ENCODE data around the gene SLX1A. TPM values are rescaled to one million over a fixed set of nuclear protein-coding genes. Genes with fewer than 3 reads are reported as not detected.
"Not testable (repeated sequence)": the region's sequence is repeated elsewhere in the genome, so short reads cannot be mapped to it uniquely, and the experiment has no call there.

Gene SLX1A
- total and polyA plus RNA-seq, 2 experiments from 2014 or later = 61.6 to 85.1 TPM

DNA sequence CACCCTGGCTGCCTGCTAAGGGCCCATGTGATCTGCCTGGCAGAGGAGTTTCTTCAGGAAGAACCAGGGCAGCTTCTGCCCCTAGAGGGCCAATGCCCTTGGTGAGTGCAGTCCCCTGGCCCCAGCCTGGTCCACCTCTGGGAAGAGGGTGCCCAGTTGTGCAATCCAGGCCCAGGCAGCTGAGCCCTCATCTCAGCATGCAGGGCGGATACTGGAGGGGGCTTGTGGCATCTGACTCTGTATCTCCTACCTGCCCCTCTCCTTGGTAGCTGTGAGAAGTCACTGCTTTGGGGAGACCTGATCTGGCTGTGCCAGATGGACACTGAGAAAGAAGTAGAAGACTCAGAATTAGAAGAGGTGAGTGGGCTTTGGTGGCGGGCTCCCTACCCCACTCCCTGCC is 3.3 kb downstream of the SLX1A start:
- H3K27ac ChIP-seq; H3K4me3 ChIP-seq; H3K36me3 ChIP-seq; H3K27me3 ChIP-seq; H3K4me1 ChIP-seq (ENCODE audit: low read depth); H3K9me3 ChIP-seq (ENCODE audit: low read depth); DNase-seq (ENCODE audit: low read depth in 1 of 2, low spot score in 1 of 2): not testable (repeated sequence)

DNA sequence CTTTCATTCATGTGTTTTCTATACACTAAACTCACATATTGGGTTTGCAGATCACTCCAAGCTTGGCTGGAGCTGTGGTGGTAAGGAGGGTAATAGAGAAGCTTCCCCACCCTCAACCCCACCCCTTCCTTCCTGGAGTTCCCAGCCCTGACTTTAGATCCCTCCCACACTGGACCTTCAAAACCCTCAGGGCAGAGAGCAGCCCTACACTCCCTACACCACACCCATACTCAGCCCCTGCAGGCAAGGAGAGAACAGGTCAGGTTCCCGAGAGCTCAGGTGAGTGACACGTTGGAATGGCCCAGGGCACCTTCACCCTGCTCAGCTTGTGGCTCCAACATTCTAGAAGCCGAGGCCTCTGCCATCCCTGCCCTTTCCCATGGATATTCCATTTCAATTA is 5.4 kb downstream of the SLX1A start, which contains the start of gene SULT1A3:
TSS of gene SULT1A3 (plus strand) at position 207 of the 400 bp plus-strand sequence. CDS start 1,474 bp downstream, outside the sequence.
- not testable (repeated sequence) for H3K27ac ChIP-seq; H3K36me3 ChIP-seq; DNase-seq (ENCODE audit: low read depth in 1 of 2, low spot score in 1 of 2); H3K27me3 ChIP-seq; H3K4me3 ChIP-seq; H3K9me3 ChIP-seq (ENCODE audit: low read depth); H3K4me1 ChIP-seq (ENCODE audit: low read depth)

DNA sequence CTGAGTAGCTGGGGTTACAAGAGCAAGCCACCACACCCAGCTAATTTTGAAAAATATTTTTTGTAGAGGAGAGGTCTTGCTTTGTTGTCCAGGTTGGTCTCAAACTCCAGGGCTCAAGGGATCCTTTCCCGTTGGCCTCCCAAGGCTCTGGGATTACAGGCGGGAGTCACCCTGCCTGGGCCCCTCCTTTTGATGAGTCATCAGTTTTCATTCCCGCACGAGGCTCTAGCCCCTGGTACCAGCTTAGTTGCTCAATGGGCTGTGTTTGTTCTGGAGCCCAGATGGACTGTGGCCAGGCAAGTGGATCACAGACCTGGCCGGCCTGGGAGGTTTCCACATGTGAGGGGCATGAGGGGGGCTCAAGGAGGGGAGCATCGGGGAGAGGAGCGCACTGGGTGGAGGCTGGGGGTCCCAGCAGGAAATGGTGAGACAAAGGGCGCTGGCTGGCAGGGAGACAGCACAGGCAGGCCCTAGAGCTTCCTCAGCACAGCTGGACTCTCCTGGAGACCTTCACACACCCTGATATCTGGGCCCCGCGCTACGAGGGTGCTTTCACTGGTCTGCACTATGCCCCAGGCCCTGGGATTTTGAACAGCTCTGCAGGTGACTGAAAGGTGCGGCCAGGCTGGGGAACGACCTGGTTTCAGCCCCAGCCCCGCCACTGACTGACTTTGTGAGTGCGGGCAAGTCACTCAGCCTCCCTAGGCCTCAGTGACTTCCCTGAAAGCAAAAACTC is 6.1 kb downstream of the SLX1A start:
- not testable (repeated sequence) for H3K27ac ChIP-seq; H3K4me1 ChIP-seq (ENCODE audit: low read depth); H3K27me3 ChIP-seq; H3K4me3 ChIP-seq; H3K36me3 ChIP-seq; DNase-seq (ENCODE audit: low read depth in 1 of 2, low spot score in 1 of 2); H3K9me3 ChIP-seq (ENCODE audit: low read depth)

DNA sequence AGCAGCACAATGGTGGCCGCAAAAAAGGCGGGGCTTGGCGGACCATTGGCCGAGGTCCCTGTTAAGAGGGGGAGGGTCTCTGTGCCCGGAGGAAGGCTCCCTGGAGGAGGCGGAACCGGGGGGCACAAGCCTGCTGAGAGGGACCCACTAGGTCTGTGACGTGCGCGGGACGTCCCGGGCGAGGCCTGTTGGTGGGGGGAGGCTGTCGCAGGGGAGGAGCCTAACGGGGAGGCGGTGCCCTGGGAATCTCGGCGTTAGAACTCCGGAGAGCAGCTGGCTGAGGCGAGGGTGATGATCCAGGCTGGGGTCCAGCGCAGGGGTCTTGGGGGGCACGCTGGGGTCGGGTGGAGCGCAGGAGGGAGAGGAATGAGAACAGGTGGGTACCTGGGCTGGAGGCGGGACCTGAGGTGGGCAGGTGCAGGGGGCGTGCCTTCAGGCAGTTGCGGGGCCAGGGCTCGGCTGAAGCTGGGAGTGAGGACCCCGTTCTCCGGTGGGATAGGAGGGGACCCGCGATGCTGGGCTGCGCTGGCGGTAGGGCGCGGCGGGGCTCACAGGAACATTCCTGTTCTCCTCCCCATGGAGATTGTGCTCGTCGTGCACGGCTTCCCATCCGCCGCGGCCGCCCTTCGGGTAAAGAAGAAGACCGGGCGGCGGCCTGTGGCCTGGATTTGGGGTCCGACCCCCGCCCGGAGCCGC is 12.0 kb downstream of the SLX1A start:
- not testable (repeated sequence) for DNase-seq (ENCODE audit: low read depth in 1 of 2, low spot score in 1 of 2)

DNA sequence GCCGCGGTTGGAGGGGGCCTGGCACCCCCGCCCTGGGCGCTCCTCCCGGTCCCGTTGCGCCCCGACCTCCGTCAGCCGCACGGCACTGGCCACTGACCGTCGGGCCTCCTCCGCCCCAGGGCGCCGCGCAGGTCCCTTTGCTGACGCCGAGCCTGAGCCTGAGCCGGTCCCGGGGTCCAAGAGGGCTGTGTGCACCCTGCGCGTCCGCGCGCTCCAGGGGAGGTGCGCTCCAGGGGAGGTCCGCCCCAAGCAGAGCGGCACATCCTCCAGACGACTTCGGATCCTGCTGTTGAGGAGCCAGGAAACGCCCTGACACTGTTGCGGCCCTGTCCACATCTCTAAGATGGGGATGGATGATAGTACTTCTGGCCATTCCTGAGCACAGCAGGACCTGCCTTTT is 12.6 kb downstream of the SLX1A start:
- not testable (repeated sequence) for H3K27ac ChIP-seq; H3K27me3 ChIP-seq; H3K4me1 ChIP-seq (ENCODE audit: low read depth); H3K36me3 ChIP-seq; H3K9me3 ChIP-seq (ENCODE audit: low read depth); DNase-seq (ENCODE audit: low read depth in 1 of 2, low spot score in 1 of 2); H3K4me3 ChIP-seq

More for the DNA sequence above, 12.0 kb downstream of the SLX1A start:
- H3K27ac ChIP-seq; H3K4me3 ChIP-seq; H3K9me3 ChIP-seq (ENCODE audit: low read depth); H3K27me3 ChIP-seq; H3K36me3 ChIP-seq; H3K4me1 ChIP-seq (ENCODE audit: low read depth): not testable (repeated sequence)

DNA sequence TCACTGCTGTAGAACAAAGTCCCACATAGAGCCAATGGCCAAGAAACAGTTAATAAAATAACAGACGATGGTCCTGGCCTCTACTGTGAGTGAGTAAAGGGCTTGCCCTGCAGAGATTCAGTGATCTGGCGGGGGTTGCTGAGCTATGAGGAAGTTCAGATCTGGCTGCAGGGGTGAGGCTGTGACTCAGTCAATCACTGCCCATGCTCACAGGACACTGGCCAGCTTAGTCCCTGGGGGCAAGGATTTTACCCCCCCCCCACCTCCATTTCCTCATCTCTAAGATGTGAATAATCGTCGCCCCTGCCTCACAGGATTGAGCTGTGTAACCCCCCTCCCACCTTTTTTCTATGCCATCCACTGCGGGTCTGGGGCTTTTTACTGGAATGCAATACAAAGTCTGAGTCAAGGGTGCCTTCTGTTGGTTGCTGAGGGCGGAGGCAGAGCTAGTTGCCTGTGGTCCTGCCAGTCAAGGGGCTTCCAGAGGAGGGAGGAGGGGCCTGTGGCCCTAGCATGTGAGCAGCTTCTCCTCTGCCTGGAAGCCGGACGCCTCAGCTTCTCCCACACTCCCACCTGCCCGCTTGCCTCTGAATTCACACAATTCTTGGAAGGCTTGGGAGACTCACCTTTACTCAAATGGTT is 13.5 kb downstream of the SLX1A start:
- not testable (repeated sequence) for H3K4me3 ChIP-seq; H3K4me1 ChIP-seq (ENCODE audit: low read depth); H3K36me3 ChIP-seq; DNase-seq (ENCODE audit: low read depth in 1 of 2, low spot score in 1 of 2); H3K27ac ChIP-seq; H3K9me3 ChIP-seq (ENCODE audit: low read depth); H3K27me3 ChIP-seq

DNA sequence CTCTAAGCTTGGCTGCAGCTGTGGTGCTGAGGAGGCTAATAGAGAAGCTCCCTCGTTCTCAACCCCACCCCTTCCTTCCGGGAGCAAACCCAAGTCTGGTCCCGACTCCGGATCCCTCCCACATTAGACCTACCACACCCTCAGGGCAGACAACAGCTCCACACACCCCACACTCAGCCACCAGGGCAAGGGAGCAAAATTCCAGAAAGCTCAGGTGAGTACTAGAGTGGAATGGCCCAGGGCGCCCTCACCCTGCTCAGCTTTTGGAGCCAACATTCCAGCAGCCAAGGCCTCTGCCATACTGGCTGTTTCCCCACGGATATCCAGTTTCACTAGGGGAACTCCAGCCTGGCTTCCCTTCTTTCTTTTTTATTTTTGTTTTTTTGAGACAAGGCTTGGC is 15.4 kb downstream of the SLX1A start:
- H3K27me3 ChIP-seq; H3K27ac ChIP-seq; H3K9me3 ChIP-seq (ENCODE audit: low read depth); H3K4me1 ChIP-seq (ENCODE audit: low read depth); H3K4me3 ChIP-seq; DNase-seq (ENCODE audit: low read depth in 1 of 2, low spot score in 1 of 2); H3K36me3 ChIP-seq: not testable (repeated sequence)

DNA sequence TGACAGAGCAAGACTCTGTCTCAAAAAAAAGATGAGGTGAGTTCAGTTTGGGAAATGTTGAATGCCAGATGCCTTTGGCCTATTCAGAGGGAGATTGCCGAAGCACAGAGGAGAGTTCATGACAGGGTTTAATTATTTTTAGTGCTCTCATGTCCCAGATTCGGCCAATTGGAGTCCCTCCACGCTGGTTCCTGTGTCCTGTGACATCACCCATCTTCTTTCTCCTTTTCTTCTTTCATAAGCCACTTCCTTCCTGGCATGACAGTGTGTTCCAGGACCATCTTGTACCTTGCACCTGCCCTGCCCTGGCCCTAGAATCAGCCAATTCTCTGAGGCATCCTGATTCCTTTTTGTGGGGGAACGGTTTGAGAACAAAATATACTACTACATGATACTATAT is 17.7 kb downstream of the SLX1A start:
- not testable (repeated sequence) for H3K27ac ChIP-seq; H3K4me3 ChIP-seq; H3K36me3 ChIP-seq; H3K27me3 ChIP-seq; H3K9me3 ChIP-seq (ENCODE audit: low read depth); DNase-seq (ENCODE audit: low read depth in 1 of 2, low spot score in 1 of 2); H3K4me1 ChIP-seq (ENCODE audit: low read depth)

DNA sequence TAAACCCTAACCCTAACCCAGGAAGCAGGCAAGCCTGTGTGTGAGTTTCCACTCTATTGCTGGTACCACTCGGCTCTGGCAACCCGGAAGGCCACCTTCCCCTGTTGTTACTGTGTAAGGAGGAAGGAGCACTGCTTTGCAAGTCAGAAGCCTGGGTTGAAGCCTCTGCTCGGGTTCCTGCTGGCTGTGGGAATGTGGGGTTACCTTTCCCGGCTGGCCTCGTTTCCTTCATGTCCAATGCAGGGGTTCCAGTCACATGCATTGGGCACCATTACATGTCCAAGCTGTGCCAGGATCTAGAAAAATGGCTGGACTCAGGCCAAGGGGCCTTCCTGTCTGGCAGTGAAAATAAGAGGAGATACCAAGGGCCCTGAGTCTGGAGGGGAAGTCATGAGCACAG is 23.4 kb downstream of the SLX1A start:
- not testable (repeated sequence) for H3K4me3 ChIP-seq; H3K27ac ChIP-seq; H3K27me3 ChIP-seq; H3K4me1 ChIP-seq (ENCODE audit: low read depth); H3K36me3 ChIP-seq; DNase-seq (ENCODE audit: low read depth in 1 of 2, low spot score in 1 of 2); H3K9me3 ChIP-seq (ENCODE audit: low read depth)

Other genes starting within 250 kb of the SLX1A start
- 73.7 and 110 TPM in 2 replicates for gene TMEM219, start 231.8 kb upstream of the SLX1A start, total RNA-seq
- gene TMEM219, start 231.8 kb upstream of the SLX1A start, polyA plus RNA-seq = 109 and 156 TPM in 2 replicates
- 69.4 and 70.9 TPM in 2 replicates for gene TAOK2, start 220.0 kb upstream of the SLX1A start, total RNA-seq
- 25.8 and 36.2 TPM in 2 replicates for gene TAOK2, start 220.0 kb upstream of the SLX1A start, polyA plus RNA-seq
- gene HIRIP3, start 198.3 kb upstream of the SLX1A start, total RNA-seq = 22.2 and 25.6 TPM in 2 replicates
- 26.7 and 32.5 TPM in 2 replicates for gene HIRIP3, start 198.3 kb upstream of the SLX1A start, polyA plus RNA-seq
- 83.7 and 167 TPM in 2 replicates for gene INO80E, start 197.6 kb upstream of the SLX1A start, total RNA-seq
- 17.1 and 19.0 TPM in 2 replicates for gene INO80E, start 197.6 kb upstream of the SLX1A start, polyA plus RNA-seq
- 1.6 and 7.2 TPM in 2 replicates for gene DOC2A, start 182.8 kb upstream of the SLX1A start, total RNA-seq
- 3.3 and 6.9 TPM in 2 replicates for gene DOC2A, start 182.8 kb upstream of the SLX1A start, polyA plus RNA-seq
- not detected in 2 replicates for gene C16orf92, start 170.7 kb upstream of the SLX1A start, total RNA-seq
- not detected in 2 replicates for gene C16orf92, start 170.7 kb upstream of the SLX1A start, polyA plus RNA-seq
- 0.21 and 0.36 TPM in 2 replicates for gene TLCD3B, start 162.6 kb upstream of the SLX1A start, total RNA-seq
- gene TLCD3B, start 162.6 kb upstream of the SLX1A start, polyA plus RNA-seq = not detected in 2 replicates
- 3,852 and 5,767 TPM in 2 replicates for gene ALDOA, start 128.1 kb upstream of the SLX1A start, total RNA-seq
- 5,441 and 6,816 TPM in 2 replicates for gene ALDOA, start 128.1 kb upstream of the SLX1A start, polyA plus RNA-seq
- 94.3 and 134 TPM in 2 replicates for gene PPP4C, start 117.9 kb upstream of the SLX1A start, total RNA-seq
- gene PPP4C, start 117.9 kb upstream of the SLX1A start, polyA plus RNA-seq = 217 and 225 TPM in 2 replicates
- gene TBX6, start 102.0 kb upstream of the SLX1A start, total RNA-seq = 1.6 and 5.0 TPM in 2 replicates
- gene TBX6, start 102.0 kb upstream of the SLX1A start, polyA plus RNA-seq = 2.2 and 8.9 TPM in 2 replicates
- gene YPEL3, start 97.7 kb upstream of the SLX1A start, total RNA-seq = 67.1 and 107 TPM in 2 replicates
- gene YPEL3, start 97.7 kb upstream of the SLX1A start, polyA plus RNA-seq = 115 and 143 TPM in 2 replicates
- gene GDPD3, start 80.3 kb upstream of the SLX1A start, total RNA-seq = 1.7 and 2.0 TPM in 2 replicates
- 0.72 and 0.96 TPM in 2 replicates for gene GDPD3, start 80.3 kb upstream of the SLX1A start, polyA plus RNA-seq
- gene MAPK3, start 70.7 kb upstream of the SLX1A start, total RNA-seq = 57.2 and 70.2 TPM in 2 replicates
- 29.7 and 35.9 TPM in 2 replicates for gene MAPK3, start 70.7 kb upstream of the SLX1A start, polyA plus RNA-seq
- gene CORO1A, start 10.3 kb upstream of the SLX1A start, total RNA-seq = 0.92 and 3.2 TPM in 2 replicates
- 2.0 and 3.4 TPM in 2 replicates for gene CORO1A, start 10.3 kb upstream of the SLX1A start, polyA plus RNA-seq
- 254 and 290 TPM in 2 replicates for gene BOLA2B, start 209 bp upstream of the SLX1A start, total RNA-seq
- gene BOLA2B, start 209 bp upstream of the SLX1A start, polyA plus RNA-seq = 89.4 and 146 TPM in 2 replicates
- gene SULT1A3, start 5.4 kb downstream of the SLX1A start, total RNA-seq = 3.7 and 4.2 TPM in 2 replicates
- gene SULT1A3, start 5.4 kb downstream of the SLX1A start, polyA plus RNA-seq = 7.7 and 17.1 TPM in 2 replicates
- 0.07 and 3.2 TPM in 2 replicates for gene NPIPB13, start 54.6 kb downstream of the SLX1A start, total RNA-seq
- 4.1 and 5.3 TPM in 2 replicates for gene NPIPB13, start 54.6 kb downstream of the SLX1A start, polyA plus RNA-seq
- gene CD2BP2, start 161.4 kb downstream of the SLX1A start, total RNA-seq = 56.7 and 63.1 TPM in 2 replicates
- gene CD2BP2, start 161.4 kb downstream of the SLX1A start, polyA plus RNA-seq = 47.2 TPM in 2 replicates
- gene TBC1D10B, start 176.6 kb downstream of the SLX1A start, total RNA-seq = 50.7 and 58.4 TPM in 2 replicates
- gene TBC1D10B, start 176.6 kb downstream of the SLX1A start, polyA plus RNA-seq = 39.9 and 51.3 TPM in 2 replicates
- 1.5 TPM in 1 of 2 replicates, not detected in the other for gene MYL11, start 180.9 kb downstream of the SLX1A start, total RNA-seq
- 0.69 and 5.5 TPM in 2 replicates for gene MYL11, start 180.9 kb downstream of the SLX1A start, polyA plus RNA-seq
- gene SEPTIN1, start 188.7 kb downstream of the SLX1A start, total RNA-seq = 0.92 and 0.95 TPM in 2 replicates
- gene SEPTIN1, start 188.7 kb downstream of the SLX1A start, polyA plus RNA-seq = 8.7 and 11.9 TPM in 2 replicates
- 29.5 and 32.3 TPM in 2 replicates for gene ZNF48, start 201.5 kb downstream of the SLX1A start, total RNA-seq
- gene ZNF48, start 201.5 kb downstream of the SLX1A start, polyA plus RNA-seq = 12.5 and 20.8 TPM in 2 replicates
- 29.1 and 31.5 TPM in 2 replicates for gene ZNF771, start 213.7 kb downstream of the SLX1A start, total RNA-seq
- gene ZNF771, start 213.7 kb downstream of the SLX1A start, polyA plus RNA-seq = 26.5 and 36.1 TPM in 2 replicates
- gene DCTPP1, start 236.2 kb downstream of the SLX1A start, total RNA-seq = 43.0 and 46.3 TPM in 2 replicates
- gene DCTPP1, start 236.2 kb downstream of the SLX1A start, polyA plus RNA-seq = 77.0 and 85.2 TPM in 2 replicates

Data from cardiac muscle cell (in vitro differentiated cells and primary cell).